DOHH2 (cell line): Measurements from ENCODE around the gene PHYH.
A peak's percentile ranks its signal among the peaks of the same experiment; 100 is the strongest.

Experiments used
- H3F3A ChIP-seq: fragments of 200-600 bp; sonication (generic), shearing (Covaris generic); 2 replicates; pipeline ENCODE4 v1.6.0; 2016; ENCODE audit warnings: antibody characterized with exemption, mild to moderate bottlenecking; ENCODE audit not compliant: control insufficient read depth, insufficient read depth
- H3K27ac ChIP-seq: fragments of 200-600 bp; sonication (generic); 2 replicates; pipeline ENCODE4 v1.5.1; 2014; ENCODE audit warnings: low read depth, mild to moderate bottlenecking, low read length, moderate library complexity
- H3K27me3 ChIP-seq: fragments of 200-600 bp; sonication (generic); 2 replicates; pipeline ENCODE4 v1.6.1; 2014; ENCODE audit warnings: mild to moderate bottlenecking, low read length, mixed read lengths; ENCODE audit not compliant: control insufficient read depth
- H3K36me3 ChIP-seq: fragments of 200-600 bp; sonication (generic); 2 replicates; pipeline ENCODE4 v1.6.1; 2014; ENCODE audit warnings: mild to moderate bottlenecking, low read length, moderate library complexity, mixed read lengths; ENCODE audit not compliant: control insufficient read depth
- H3K4me1 ChIP-seq: fragments of 200-600 bp; sonication (generic); 2 replicates; pipeline ENCODE4 v1.6.1; 2014; ENCODE audit warnings: mild to moderate bottlenecking, low read length, mixed read lengths; ENCODE audit not compliant: control insufficient read depth
- H3K4me2 ChIP-seq: fragments of 200-600 bp; sonication (generic); 2 replicates; pipeline ENCODE4 v1.6.0; 2014; ENCODE audit warnings: mild to moderate bottlenecking, low read length, moderate library complexity
- H3K4me3 ChIP-seq: fragments of 200-600 bp; sonication (generic); 2 replicates; pipeline ENCODE4 v1.5.1; 2014; ENCODE audit warnings: mild to moderate bottlenecking, low read length, mixed read lengths
- H3K79me2 ChIP-seq: fragments of 200-600 bp; sonication (generic); 2 replicates; pipeline ENCODE4 v1.6.1; 2014; ENCODE audit warnings: mild to moderate bottlenecking, low read length, mixed read lengths; ENCODE audit not compliant: control insufficient read depth
- H3K9me2 ChIP-seq: fragments of 200-600 bp; sonication (generic); replicated peaks from 2 replicates; pipeline ENCODE4 v1.6.1; 2014; ENCODE audit warnings: mild to moderate bottlenecking, low read length, mixed read lengths; ENCODE audit not compliant: control insufficient read depth
- H3K9me3 ChIP-seq: fragments of 200-600 bp; sonication (generic); 2 replicates; pipeline ENCODE4 v1.6.1; 2014; ENCODE audit warnings: antibody characterized with exemption, low read length, mixed read lengths; ENCODE audit not compliant: control insufficient read depth, insufficient read depth
- H4K20me1 ChIP-seq: fragments of 200-600 bp; sonication (generic); 2 replicates; pipeline ENCODE4 v1.6.0; 2014; ENCODE audit warnings: low read depth, mild to moderate bottlenecking, antibody characterized with exemption, low read length, moderate library complexity; ENCODE audit not compliant: control insufficient read depth, insufficient read depth
- CTCF ChIP-seq: fragments of 200-600 bp; sonication (generic); IDR thresholded peaks from one replicate; pipeline ENCODE4 v1.5.1; 2014; ENCODE audit warnings: antibody characterized with exemption, mild to moderate bottlenecking, low read depth, low read length; ENCODE audit not compliant: poor library complexity, severe bottlenecking
- EZH2phosphoT487 ChIP-seq: fragments of 200-600 bp; sonication (generic); IDR thresholded peaks from 2 replicates; pipeline ENCODE4 v1.6.1; 2017; ENCODE audit warnings: borderline replicate concordance, mild to moderate bottlenecking, antibody characterized with exemption, low read length, moderate library complexity, mixed read lengths

Gene PHYH

GRCh38 chr10:13299437-13300287, at the start of gene PHYH:
Gene PHYH, minus strand, starts transcription at chr10:13300064. Its CDS starts 22 bp downstream, at chr10:13300042.
- Histone ChIP-seq H3K9me3 (no peaks in the 10 kb centered on the region), H3K4me1 (peaks cover 38% of the 10 kb centered on the region), H3K9me2 (no peaks in the 10 kb centered on the region), H3K4me3 (peak within 1 kb of the TSS; percentile 65), H4K20me1 (no peaks in the 10 kb centered on the region), H3K27ac (peak within 1 kb of the TSS; percentile 5; the same call in 1 of the 2 replicates), H3K27me3 (no peaks in the 10 kb centered on the region), H3F3A (peaks cover 12% of the 10 kb centered on the region; the same call in 1 of the 2 replicates), H3K4me2 (peak within 1 kb of the TSS; percentile 88), H3K36me3 (peaks cover 2% of the 10 kb centered on the region; the same call in 1 of the 2 replicates), H3K79me2 (0 out of 2 replicates have a peak, but pooled peaks cover 3% of the 10 kb centered on the region)
- TF ChIP-seq EZH2phosphoT487 (no peak), CTCF (no peak)

- TF ChIP-seq EZH2phosphoT487 (no peak), CTCF (no peak)
- no peaks in the 10 kb centered on the region for H3K9me2 ChIP-seq
- peak within 1 kb of the TSS; percentile 80 for H3K4me3 ChIP-seq
- H3K4me1 ChIP-seq = peaks cover 47% of the 10 kb centered on the region
- no peaks in the 10 kb centered on the region for H3K9me3 ChIP-seq
- peaks cover 14% of the 10 kb centered on the region for H3K36me3 ChIP-seq
- H4K20me1 ChIP-seq = peaks cover 6% of the 10 kb centered on the region; the same call in 1 of the 2 replicates
- peak within 1 kb of the TSS; percentile 75 for H3K27ac ChIP-seq
- H3K79me2 ChIP-seq = peaks cover 38% of the 10 kb centered on the region
- peak within 1 kb of the TSS; percentile 82 for H3K4me2 ChIP-seq
- peaks cover 39% of the 10 kb centered on the region for H3K27me3 ChIP-seq
- H3F3A ChIP-seq = no peaks in the 10 kb centered on the region
These were observed 48.6 kb upstream of the PHYH start, which contains the start of gene SEPHS1 for GRCh38 chr10:13348216-13349017. Gene SEPHS1, minus strand, starts transcription at chr10:13348293. Its CDS starts 3,343 bp downstream, at chr10:13344950.

GRCh38 chr10:13347500-13348156, 47.8 kb upstream of the PHYH start:
- no peaks in the 10 kb centered on the region for H3F3A ChIP-seq
- peaks cover 46% of the 10 kb centered on the region for H3K79me2 ChIP-seq
- H3K4me1 ChIP-seq = peaks cover 50% of the 10 kb centered on the region
- no peaks in the 10 kb centered on the region for H3K9me2 ChIP-seq
- H3K9me3 ChIP-seq = no peaks in the 10 kb centered on the region
- H3K27ac ChIP-seq = peak overlapping the region; percentile 52
- H4K20me1 ChIP-seq = peaks cover 6% of the 10 kb centered on the region; the same call in 1 of the 2 replicates
- H3K27me3 ChIP-seq = peaks cover 32% of the 10 kb centered on the region
- peaks cover 22% of the 10 kb centered on the region for H3K36me3 ChIP-seq
- H3K4me3 ChIP-seq = peak overlapping the region; percentile 80
- no peak for TF ChIP-seq CTCF
- TF ChIP-seq EZH2phosphoT487 = no peak
- 0 out of 2 replicates have a peak overlapping the region, but pooled peaks have one; percentile 25 for H3K4me2 ChIP-seq
